NCI-H1092 (cell line): Measurements from ENCODE around the gene RGS4.
A peak's percentile ranks its signal among the peaks of the same experiment; 100 is the strongest.
"Not testable (repeated sequence)": the region's sequence is repeated elsewhere in the genome, so short reads cannot be mapped to it uniquely, and the experiment has no call there.

Experiments used
- DNase-seq: peaks from one replicate; lab custom pipeline; 2025; lab: John Stamatoyannopoulos, UW

The RGS4 gene

DNA sequence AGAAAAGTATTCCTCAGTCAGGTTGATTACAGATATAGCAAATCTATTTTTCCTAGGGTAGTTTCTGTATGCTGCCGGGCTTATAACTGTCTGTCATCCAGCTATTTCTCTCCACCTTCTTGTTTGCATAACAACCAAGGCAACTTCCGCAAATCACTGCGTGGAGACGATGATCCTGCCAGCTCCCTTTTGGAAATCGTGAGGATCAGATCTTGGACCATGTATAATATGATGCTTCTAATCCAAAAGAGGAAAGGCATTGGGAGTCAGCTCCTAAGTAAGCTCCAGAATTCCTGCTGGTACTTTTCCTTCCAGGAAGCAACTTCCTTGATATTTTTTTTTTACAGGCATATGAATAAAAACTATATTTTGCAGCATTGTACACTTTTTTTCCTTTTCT, 445 bp upstream of the RGS4 start:
- no peak for DNase-seq

DNA sequence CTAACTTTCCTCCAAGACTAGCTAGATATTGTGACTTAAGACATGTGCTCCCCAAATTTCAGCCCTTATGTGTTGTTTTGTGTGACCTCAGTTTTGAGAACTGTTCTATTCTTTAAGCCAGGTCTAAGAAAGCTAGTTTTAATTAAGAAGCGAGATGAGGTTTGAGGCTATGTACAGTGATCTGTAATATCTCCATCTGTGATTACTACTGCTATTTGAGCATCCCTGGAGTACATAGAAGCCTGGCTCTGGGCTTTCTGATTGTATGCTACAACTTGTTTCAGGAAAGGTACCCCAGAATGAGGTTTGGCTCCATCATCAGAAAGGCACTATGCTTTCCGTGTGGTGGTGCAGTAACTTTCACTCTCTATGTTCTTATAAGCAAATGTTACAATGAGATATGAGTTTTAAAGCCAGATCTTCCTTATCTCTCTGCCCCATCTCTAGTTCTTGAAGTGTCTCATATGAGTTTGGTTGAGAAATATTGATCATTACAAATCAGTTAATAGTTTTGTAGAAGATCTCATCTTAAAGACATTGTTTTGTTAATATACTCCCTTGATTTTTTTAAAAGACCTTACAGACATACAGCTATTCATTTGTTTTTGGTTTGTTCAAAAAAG, 605 bp downstream of the RGS4 start:
- no peak for DNase-seq

DNA sequence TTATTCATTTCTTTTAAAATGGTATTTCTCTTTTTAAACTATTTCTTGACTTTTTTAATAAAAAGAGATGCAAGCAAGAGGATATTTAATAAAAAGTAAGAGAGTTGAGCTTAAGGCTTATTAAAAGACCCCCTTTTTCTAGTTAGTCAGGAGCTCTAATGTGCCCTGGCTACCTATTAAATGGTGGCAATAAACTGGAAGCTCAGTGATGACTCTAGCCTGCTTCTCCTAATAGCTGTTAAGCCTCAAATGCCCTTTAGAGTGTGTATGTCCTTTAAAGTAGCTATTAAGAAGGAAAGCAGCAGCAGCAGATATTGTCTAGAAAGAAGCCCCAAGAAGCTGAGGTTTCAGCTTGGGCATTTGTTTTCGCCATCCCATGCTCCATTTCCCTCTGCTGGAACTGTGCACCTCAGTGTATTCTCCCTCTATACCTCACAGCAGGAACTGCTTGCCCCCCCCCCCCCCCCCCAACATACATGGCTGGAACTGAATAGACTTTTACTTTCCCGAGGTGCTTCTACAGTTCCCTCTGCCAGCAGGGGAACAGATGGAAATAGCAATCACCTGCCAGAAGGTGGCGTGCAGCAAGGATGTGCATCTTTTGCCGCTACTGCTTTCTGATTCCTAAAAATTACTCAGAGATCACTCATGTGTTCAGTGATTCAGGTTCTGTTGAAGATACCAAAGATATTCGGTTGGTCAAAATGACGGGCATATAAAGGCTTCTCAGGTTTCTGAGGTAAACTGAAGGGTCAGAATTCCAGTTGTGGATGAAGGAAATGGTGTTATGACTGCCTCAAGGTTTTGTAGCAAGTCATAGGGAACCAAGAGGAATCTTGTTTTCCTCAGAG, 2.5 kb downstream of the RGS4 start:
- DNase-seq: peak; percentile 64

DNA sequence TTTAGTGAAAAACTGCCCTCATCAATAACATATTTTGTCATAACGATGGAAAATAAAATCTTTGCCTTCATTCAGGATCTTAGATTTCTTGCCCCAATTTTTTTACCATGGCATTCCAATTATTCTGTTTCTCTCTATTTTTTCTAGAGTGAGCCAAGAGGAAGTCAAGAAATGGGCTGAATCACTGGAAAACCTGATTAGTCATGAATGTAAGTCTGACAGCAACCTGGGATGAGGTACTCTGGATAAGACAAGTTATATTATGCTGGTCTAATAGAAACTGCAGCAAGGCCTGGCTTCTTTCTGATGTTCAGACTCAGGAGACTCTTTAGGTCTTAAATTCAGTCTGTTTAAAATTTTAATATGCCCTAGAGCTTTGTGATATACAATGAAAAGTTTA, 3.5 kb downstream of the RGS4 start:
- DNase-seq: no peak

GRCh38 chr1:163074004-163074403, 4.8 kb downstream of the RGS4 start:
- no peak for DNase-seq

DNA sequence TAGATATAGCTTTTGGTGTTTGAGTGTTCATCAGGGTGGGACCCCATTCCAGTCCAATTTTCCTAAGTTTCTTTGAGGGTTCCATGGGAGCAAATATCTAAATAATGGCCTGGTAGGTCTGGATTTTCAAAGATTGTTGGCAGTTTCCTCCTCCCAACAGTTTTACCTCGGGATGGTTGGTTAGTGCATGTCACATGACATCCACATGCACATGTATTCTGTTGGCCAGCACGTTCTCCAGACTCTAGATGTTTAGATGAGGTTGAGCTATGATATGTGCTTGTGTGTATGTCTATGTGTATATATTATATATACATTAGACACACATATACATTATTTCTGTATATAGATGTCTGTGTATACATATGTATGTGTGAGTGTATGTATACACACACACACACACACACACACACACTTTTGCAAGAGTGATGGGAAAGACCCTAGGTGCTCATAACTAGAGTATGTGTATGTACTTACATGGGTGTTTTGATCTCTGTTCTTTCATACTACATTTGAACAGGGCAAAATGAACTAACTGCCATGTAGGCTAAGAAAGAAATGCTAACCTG, 5.6 kb downstream of the RGS4 start:
- no peak for DNase-seq

GRCh38 chr1:163076044-163076443, 6.9 kb downstream of the RGS4 start:
- no peak for DNase-seq

DNA sequence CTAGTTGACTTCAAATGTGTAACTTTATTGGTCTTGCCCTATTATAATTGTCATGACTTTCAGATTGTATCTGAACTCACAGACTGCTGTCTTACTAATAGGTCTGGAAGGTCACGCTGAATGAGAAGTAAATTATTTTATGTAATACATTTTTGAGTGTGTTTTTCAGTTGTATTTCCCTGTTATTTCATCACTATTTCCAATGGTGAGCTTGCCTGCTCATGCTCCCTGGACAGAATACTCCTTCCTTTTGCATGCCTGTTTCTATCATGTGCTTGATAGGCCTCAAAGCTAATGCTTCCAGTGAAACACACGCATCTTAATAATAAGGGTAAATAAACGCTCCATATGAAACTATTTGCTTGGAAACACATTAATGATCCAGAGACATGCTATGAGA, 7.3 kb downstream of the RGS4 start:
- no peak for DNase-seq

GRCh38 chr1:163076981-163077761, 8.0 kb downstream of the RGS4 start:
- DNase-seq: no peak

DNA sequence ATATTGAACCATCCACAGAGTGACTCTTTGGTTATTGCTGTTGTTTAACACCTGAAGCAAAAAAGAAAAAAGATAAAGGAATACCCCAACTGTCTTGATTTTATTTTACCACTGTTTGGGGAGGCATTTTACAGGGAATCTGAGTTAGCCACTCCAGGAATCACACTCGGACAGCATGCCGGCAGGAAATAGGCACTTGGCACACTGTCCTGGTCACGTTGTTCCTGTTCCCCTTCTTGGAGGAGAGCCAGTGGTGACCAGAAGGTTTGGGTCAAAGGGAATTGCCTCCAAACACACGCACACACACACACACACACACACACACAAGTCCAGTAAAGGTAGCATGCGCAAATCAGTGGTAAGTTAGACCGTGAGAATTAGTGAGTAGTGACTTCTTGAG, 13.8 kb downstream of the RGS4 start:
- DNase-seq: no peak

DNA sequence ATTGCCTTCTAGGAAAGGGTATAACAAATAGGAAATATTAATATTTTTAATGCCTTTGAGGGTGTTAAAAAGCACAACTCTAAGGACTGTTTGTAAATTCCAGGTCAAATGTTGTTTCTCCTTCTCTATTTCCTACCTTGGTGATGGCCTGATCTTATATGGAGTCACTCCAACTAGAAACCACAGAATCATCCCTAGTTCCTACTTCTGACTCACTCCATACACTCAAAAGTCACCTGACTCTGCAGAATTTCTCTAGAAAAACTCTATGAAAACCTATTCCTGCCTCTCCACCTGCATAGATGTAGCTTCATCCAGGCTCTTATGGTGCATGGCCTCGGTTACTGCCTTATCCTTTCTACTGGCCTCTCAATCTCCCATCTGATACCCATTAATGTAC, 14.5 kb downstream of the RGS4 start:
- no peak for DNase-seq

- no peak for DNase-seq
Measured at GRCh38 chr1:163084330-163084729, 15.2 kb downstream of the RGS4 start.

- DNase-seq: no peak
Measured at GRCh38 chr1:163085041-163085903, 16.1 kb downstream of the RGS4 start.

DNA sequence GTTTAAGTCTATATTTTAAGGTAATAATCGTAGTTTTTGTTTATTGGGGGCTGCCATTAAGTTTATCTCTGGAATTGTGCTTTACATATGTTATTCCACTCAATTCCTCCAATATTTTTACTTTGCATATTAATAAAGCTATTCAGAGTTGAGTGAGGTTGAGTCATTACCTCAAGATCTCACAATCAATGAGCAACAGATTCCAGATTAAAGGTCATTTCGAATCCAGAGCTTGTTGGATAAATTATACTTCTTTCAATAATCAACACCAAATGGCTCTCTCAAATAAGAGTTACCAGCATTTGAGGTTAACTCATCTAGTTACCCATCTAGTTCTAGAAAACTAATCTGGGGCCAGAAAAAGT, 16.7 kb downstream of the RGS4 start:
- DNase-seq: no peak

- not testable (repeated sequence) for DNase-seq
Measured at GRCh38 chr1:163089117-163089516, 20.0 kb downstream of the RGS4 start.

DNA sequence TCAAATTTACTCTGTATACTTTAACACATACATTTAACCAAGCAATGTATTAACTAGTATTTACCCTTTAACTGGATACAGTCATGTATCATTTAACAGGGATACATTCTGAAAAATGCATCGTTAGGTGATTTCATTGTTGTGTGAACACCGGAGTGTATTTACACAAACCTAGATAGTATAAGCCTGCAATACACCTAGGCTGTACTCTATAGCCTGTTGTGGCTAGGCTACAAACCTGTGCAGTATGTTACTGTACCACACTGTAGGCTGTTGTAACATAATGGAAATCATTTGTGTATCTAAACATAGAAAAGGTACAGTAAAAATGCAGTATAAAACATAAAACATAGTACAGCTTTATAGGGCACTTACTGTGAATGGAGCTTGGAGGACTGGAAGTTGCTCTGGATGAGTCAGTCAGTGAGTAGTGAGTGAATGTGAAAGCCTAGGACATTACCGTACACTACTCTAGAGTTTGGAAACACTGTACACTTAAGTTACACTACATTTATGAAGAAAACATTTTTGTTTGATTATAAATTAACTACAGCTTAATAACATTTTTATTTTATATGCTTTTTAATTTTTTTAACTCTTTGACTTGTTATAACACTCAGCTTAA, 21.3 kb downstream of the RGS4 start:
- no peak for DNase-seq

- no peak for DNase-seq
Measured at GRCh38 chr1:163093169-163093568, 24.0 kb downstream of the RGS4 start.

- no peak for DNase-seq
Measured at GRCh38 chr1:163093579-163093978, 24.4 kb downstream of the RGS4 start.

- DNase-seq: no peak
Measured at GRCh38 chr1:163094182-163094581, 25.0 kb downstream of the RGS4 start.

GRCh38 chr1:163094589-163094988, 25.4 kb downstream of the RGS4 start:
- no peak for DNase-seq

DNA sequence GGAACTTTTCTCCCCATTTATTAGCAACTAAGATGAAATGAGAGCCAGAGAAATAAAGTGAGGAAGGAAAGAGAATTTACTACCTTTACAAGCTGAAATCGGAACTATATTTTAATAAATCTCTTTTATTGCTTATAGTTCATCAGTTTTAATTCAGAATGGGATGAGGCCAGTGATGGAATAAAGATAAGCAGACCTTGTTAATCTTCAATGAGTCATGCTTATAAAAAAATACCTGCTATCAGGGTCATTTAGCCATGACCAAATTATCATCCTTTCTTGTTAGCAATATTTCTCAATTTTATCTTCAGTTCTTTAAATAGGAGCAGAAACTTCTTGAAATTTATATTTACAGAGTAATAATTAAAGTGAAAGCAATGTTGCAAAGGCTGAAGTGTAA, 26.1 kb downstream of the RGS4 start:
- DNase-seq: no peak
